ENCODE results near the gene MED15.

DNA sequence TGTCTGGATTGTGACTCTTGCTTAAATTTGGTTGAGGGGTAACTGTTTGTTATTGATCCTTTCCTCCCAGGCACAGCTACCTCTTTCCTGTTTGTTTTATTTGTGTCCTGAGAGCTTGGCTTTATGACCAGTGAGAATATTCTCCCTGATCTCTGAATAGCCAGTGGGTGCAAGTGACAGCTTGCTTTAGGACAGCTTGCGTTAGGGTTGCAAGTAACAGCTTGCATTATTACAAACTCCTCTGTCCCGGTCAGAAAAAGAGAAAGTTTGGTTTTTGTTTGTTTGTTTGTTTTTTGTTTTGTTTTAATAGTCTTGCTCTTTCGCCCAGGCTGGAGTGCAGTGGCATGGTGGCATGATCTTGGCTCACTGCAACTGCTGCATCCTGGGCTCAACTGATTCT, 8.5 kb upstream of the MED15 start:
- no peak for TF ChIP-seq EP300 (IDR thresholded peaks at IDR 0.05)
- TF ChIP-seq, protein P1, sequence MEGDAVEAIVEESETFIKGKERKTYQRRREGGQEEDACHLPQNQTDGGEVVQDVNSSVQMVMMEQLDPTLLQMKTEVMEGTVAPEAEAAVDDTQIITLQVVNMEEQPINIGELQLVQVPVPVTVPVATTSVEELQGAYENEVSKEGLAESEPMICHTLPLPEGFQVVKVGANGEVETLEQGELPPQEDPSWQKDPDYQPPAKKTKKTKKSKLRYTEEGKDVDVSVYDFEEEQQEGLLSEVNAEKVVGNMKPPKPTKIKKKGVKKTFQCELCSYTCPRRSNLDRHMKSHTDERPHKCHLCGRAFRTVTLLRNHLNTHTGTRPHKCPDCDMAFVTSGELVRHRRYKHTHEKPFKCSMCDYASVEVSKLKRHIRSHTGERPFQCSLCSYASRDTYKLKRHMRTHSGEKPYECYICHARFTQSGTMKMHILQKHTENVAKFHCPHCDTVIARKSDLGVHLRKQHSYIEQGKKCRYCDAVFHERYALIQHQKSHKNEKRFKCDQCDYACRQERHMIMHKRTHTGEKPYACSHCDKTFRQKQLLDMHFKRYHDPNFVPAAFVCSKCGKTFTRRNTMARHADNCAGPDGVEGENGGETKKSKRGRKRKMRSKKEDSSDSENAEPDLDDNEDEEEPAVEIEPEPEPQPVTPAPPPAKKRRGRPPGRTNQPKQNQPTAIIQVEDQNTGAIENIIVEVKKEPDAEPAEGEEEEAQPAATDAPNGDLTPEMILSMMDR (IDR thresholded peaks at IDR 0.05) = no peak

Data from esophagus muscularis mucosa (tissue), 3 donors.